Upper lobe of right lung (tissue), 1 donor: Measurements from ENCODE around the gene EXOSC9. TPM values are rescaled to one million over a fixed set of nuclear protein-coding genes. Genes with fewer than 3 reads are reported as not detected.
A peak's percentile ranks its signal among the peaks of the same experiment; 100 is the strongest.

ENCODE experiments used
- ATAC-seq: fragments of 200-7000 bp; cut with Tn5 transposase; one replicate; pipeline ENCODE4 v1.9.1; 2020; ENCODE audit warnings: mild to moderate bottlenecking, moderate library complexity
- DNase-seq: peaks from one replicate; pipeline ENCODE4 v3.0.0-alpha.2; 2020
- H3K27ac ChIP-seq: fragments of 200-600 bp; one replicate; pipeline ENCODE4 v1.8.0; 2022
- H3K27me3 ChIP-seq: fragments of 200-600 bp; one replicate; pipeline ENCODE4 v1.8.0; 2022; ENCODE audit warnings: mild to moderate bottlenecking
- H3K36me3 ChIP-seq: fragments of 200-600 bp; one replicate; pipeline ENCODE4 v1.8.0; 2022
- H3K4me1 ChIP-seq: fragments of 200-600 bp; one replicate; pipeline ENCODE4 v1.8.0; 2022
- H3K4me3 ChIP-seq: fragments of 200-600 bp; one replicate; pipeline ENCODE4 v1.8.0; 2022; ENCODE audit warnings: mild to moderate bottlenecking
- H3K9me3 ChIP-seq: fragments of 200-600 bp; one replicate; pipeline ENCODE4 v1.8.0; 2022
- CTCF ChIP-seq: fragments of 200-600 bp; IDR thresholded peaks from one replicate; pipeline ENCODE4 v1.8.0; 2022; ENCODE audit warnings: antibody characterized with exemption
- intact Hi-C: fragments of 100-400 bp; cut with DNase I; formaldehyde crosslinking; loops from one replicate; pipeline ENCODE4 v1.11.0; 2022
- total RNA-seq: library from RNA; stranded (reverse); fragmentation: NEBNext Ultra II Directional; extraction: Animal tissue kit (Norgen Biotek cat#: 25700); gene quantifications from one replicate; pipeline ENCODE4 v1.2.1, GENCODE V29; 2021
- donor health status: DM: no; HTN: yes; CAD: no; lungs with severe emphysema.

Gene EXOSC9
- total RNA-seq, 1 donor from 2014 or later: 15.8 TPM

DNA sequence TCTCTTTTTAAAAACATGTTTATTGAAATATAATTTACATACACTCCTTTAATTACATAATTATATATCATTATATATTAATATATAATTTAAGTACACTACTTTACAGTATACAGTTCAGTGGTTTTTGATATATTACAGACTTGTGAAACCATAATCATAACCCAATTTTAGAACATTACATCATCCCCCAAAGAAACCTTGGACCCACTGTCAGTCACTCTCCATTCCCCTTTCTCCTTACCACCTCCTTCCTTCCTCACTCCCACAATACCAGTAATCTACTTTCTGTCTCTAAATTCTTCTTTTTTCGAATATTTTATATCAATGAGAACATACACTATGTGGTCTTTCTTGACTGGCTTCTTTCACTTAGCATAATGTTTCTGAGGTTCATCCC lies 17.9 kb upstream of the EXOSC9 start:
- Histone ChIP-seq H3K9me3 (no peaks in the 10 kb centered on the region), H3K4me3 (no peak overlapping the region), H3K4me1 (no peaks in the 10 kb centered on the region), H3K36me3 (no peaks in the 10 kb centered on the region), H3K27me3 (peaks cover 4% of the 10 kb centered on the region), H3K27ac (no peak overlapping the region)
- intact Hi-C loops: no loop called here
- ATAC-seq (no peak), DNase-seq (no peak)
- no peak for TF ChIP-seq CTCF

DNA sequence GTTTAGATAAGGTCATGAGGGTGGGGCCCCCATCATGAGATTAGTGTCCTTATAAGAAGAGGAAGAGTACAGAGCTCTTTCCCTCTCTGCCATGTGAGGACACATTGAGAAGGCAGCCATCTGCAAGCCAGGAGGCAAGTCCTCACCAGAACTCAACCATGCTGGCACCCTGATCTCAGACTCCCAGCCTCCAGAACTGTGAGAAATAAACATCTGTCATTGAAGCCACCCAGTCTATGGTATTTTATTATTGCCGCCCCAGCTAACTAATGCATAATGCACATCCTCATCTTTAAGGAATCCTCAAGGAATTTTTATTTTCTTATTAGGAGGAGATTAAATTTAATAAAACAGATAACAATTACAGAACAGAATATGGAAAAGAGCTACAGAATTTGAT lies 16.7 kb upstream of the EXOSC9 start:
- no peak for TF ChIP-seq CTCF
- no peak overlapping the region for H3K4me3 ChIP-seq
- no peaks in the 10 kb centered on the region for H3K9me3 ChIP-seq
- no peaks in the 10 kb centered on the region for H3K4me1 ChIP-seq
- intact Hi-C loops: no loop called here
- no peak overlapping the region for H3K27ac ChIP-seq
- ATAC-seq (no peak), DNase-seq (no peak)
- peaks cover 4% of the 10 kb centered on the region for H3K27me3 ChIP-seq
- H3K36me3 ChIP-seq: no peaks in the 10 kb centered on the region

DNA sequence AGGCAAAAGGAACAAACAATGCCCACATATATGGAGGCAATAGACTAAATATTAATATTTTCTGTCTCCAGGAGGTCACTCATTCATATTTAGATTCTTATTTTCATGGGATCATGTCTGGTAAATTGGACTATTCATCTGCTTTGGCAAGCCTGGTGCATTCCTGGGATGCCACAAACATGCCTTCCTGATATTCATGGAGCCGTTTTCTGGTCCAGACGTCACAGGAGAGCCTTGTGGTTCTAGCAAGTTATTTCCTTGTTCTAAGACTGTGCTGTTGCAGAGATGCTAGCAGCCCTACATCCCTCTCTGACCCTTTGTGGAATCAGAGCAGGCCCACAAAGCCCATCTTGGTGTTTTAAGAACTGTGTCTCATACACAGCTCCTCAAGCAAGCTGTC lies 16.1 kb upstream of the EXOSC9 start:
- H3K36me3 ChIP-seq: no peaks in the 10 kb centered on the region
- intact Hi-C loops: no loop called here
- no peaks in the 10 kb centered on the region for H3K9me3 ChIP-seq
- H3K27ac ChIP-seq: no peak overlapping the region
- H3K4me3 ChIP-seq: no peak overlapping the region
- ATAC-seq (peak; percentile 62), DNase-seq (no peak)
- no peaks in the 10 kb centered on the region for H3K4me1 ChIP-seq
- H3K27me3 ChIP-seq: peaks cover 4% of the 10 kb centered on the region
- TF ChIP-seq CTCF: no peak

DNA sequence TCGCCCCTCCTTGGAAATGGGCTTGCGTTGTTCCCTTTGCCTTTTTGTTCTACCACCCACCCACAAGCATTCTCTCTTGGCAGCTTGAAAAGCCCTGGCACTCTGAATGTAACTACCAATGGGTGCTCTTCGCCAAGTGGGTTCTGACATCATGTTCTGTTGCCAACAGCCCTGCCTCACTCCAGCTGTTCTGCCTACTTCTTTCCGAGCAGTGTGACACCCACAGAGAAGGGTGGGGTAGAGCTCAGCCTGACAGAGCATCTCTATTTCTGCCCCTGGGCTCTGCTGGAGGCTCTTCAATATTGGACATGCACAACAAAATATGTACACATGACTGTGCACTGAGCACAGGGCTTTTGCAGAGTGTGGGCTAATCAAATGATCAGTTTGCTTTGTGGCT lies 15.6 kb upstream of the EXOSC9 start:
- Histone ChIP-seq H3K4me3 (no peak overlapping the region), H3K36me3 (no peaks in the 10 kb centered on the region), H3K27me3 (peaks cover 4% of the 10 kb centered on the region), H3K27ac (no peak overlapping the region), H3K4me1 (no peaks in the 10 kb centered on the region), H3K9me3 (no peaks in the 10 kb centered on the region)
- ATAC-seq: no peak
- no peak for DNase-seq
- intact Hi-C loops: no loop called here
- no peak for TF ChIP-seq CTCF

DNA sequence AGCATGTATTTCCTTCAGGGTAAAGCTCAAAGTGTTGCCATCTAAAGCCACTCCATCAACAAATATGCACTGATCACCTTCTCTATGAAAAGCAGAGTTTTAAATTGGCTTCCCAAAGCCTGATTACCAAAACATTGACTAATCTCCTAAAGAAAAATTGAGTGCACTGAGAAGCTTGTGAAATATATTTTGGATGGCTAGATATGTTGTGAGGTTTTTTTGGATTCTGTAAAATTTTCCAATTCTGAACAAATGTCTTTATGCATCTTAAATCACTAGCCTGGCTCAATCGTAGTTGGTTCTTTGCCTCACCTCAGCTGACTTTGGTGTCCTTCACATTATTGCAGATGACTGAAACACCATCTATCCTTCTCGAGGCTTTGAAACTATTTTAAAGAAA lies 14.9 kb upstream of the EXOSC9 start:
- peaks cover 4% of the 10 kb centered on the region for H3K27me3 ChIP-seq
- no peak for ATAC-seq
- intact Hi-C loops: no loop called here
- H3K36me3 ChIP-seq: no peaks in the 10 kb centered on the region
- no peak overlapping the region for H3K4me3 ChIP-seq
- no peak for DNase-seq
- H3K9me3 ChIP-seq: no peaks in the 10 kb centered on the region
- no peak overlapping the region for H3K27ac ChIP-seq
- H3K4me1 ChIP-seq: no peaks in the 10 kb centered on the region
- no peak for TF ChIP-seq CTCF

GRCh38 chr4:121788896-121789295 lies 12.2 kb upstream of the EXOSC9 start:
- Histone ChIP-seq H3K9me3 (no peaks in the 10 kb centered on the region), H3K4me1 (no peaks in the 10 kb centered on the region), H3K4me3 (no peak overlapping the region), H3K36me3 (no peaks in the 10 kb centered on the region), H3K27ac (no peak overlapping the region), H3K27me3 (peaks cover 4% of the 10 kb centered on the region)
- DNase-seq: no peak
- ATAC-seq: no peak
- intact Hi-C loops: no loop called here
- TF ChIP-seq CTCF: no peak
